Naive thymus-derived CD8-positive, alpha-beta T cell (primary cell): ENCODE data around the gene AHR. TPM values are rescaled to one million over a fixed set of nuclear protein-coding genes. Genes with fewer than 3 reads are reported as not detected.

Experiments used
- ATAC-seq, 2 donors: fragments of 150-1000 bp; cut with Tn5 transposase in 1 of 2; sonication (Bioruptor Pico), chemical (Tn5 transposase) in 1 of 2; 1 replicate in 1 of 2; 2 replicates in 1 of 2; pipeline ENCODE4 v1.10.0; 2021; ENCODE audit warnings: mild to moderate bottlenecking in 2 of 2, moderate library complexity in 2 of 2
- POLR2A ChIA-PET: fragments of 350-600 bp; sonication (Branson Sonifier 250); formaldehyde crosslinking; loops from one replicate; lab custom pipeline; 2021; ENCODE audit warnings: antibody characterized with exemption; lab: Charles Lee
- DNase-seq, 10 donors: peaks; one replicate each; pipeline versions ENCODE4 v3.0.0 to v3.0.0-alpha.2; 2020 to 2022
- H3K27ac Mint-ChIP-seq, 10 donors: one replicate each; pipeline ENCODE4 v1.8.0; 2020 to 2022; ENCODE audit warnings: mild to moderate bottlenecking in 10 of 10, mixed read lengths in 10 of 10, moderate library complexity in 4 of 10, inconsistent platforms in 1 of 10
- H3K27me3 Mint-ChIP-seq, 5 donors: one replicate each; pipeline ENCODE4 v1.8.0; 2021 to 2022; ENCODE audit warnings: mixed read lengths in 5 of 5
- H3K36me3 Mint-ChIP-seq, 3 donors: one replicate each; pipeline ENCODE4 v1.8.0; 2020 to 2022; ENCODE audit warnings: mixed read lengths in 3 of 3, mild to moderate bottlenecking in 2 of 3, inconsistent platforms in 1 of 3
- H3K4me1 Mint-ChIP-seq, 4 donors: one replicate each; pipeline ENCODE4 v1.8.0; 2021 to 2022; ENCODE audit warnings: mixed read lengths in 4 of 4
- H3K4me3 Mint-ChIP-seq, 10 donors: one replicate each; pipeline ENCODE4 v1.8.0; 2020 to 2022; ENCODE audit warnings: mild to moderate bottlenecking in 10 of 10, mixed read lengths in 10 of 10, moderate library complexity in 6 of 10, inconsistent platforms in 1 of 10
- H3K9me3 Mint-ChIP-seq, 9 donors: one replicate each; pipeline ENCODE4 v1.8.0; 2020 to 2022; ENCODE audit warnings: mixed read lengths in 9 of 9, mild to moderate bottlenecking in 3 of 9, inconsistent platforms in 1 of 9, moderate library complexity in 1 of 9
- polyA plus RNA-seq, 3 donors: library from polyadenylated mRNA; unstranded; fragments of 300-500 nt; fragmentation: Illumina TruSeq; gene quantifications; one replicate each; pipeline ENCODE4 v1.2.3, GENCODE V29; 2021
- total RNA-seq, 8 experiments: library from RNA in 2 of 8; stranded (reverse) in 2 of 8; gene quantifications; one replicate each; pipeline ENCODE4 v1.2.3 and lab custom pipeline; 2021 to 2026

The AHR gene
- total and polyA plus RNA-seq, 5 experiments from 2014 or later = 2.2 to 14.2 (median 3.5) TPM

- ATAC-seq (no peak), DNase-seq (no peak)
- H3K4me3 Mint-ChIP-seq = no peak overlapping the region
- H3K4me1 Mint-ChIP-seq = peaks cover 7 to 30% (median 12%) of the 10 kb centered on the region in 4 donors
- peaks cover 0 to 19% (median 11%) of the 10 kb centered on the region in 3 donors for H3K36me3 Mint-ChIP-seq
- POLR2A ChIA-PET = no interaction called here
- H3K27me3 Mint-ChIP-seq = no peaks in the 10 kb centered on the region
- H3K27ac Mint-ChIP-seq = no peak overlapping the region
- H3K9me3 Mint-ChIP-seq = no peaks in the 10 kb centered on the region
Observed at GRCh38 chr7:17307558-17307957, 9.1 kb downstream of the AHR start.

GRCh38 chr7:17307969-17308648 is 9.7 kb downstream of the AHR start:
- POLR2A ChIA-PET = no interaction called here
- Mint-ChIP-seq H3K4me3 (no peak overlapping the region), H3K36me3 (peaks cover 0 to 22% (median 13%) of the 10 kb centered on the region in 3 donors), H3K27me3 (no peaks in the 10 kb centered on the region), H3K27ac (no peak overlapping the region), H3K9me3 (no peaks in the 10 kb centered on the region), H3K4me1 (peaks cover 7 to 25% (median 12%) of the 10 kb centered on the region in 4 donors)
- DNase-seq (no peak), ATAC-seq (no peak)

GRCh38 chr7:17311194-17311593 is 12.7 kb downstream of the AHR start:
- H3K27me3 Mint-ChIP-seq = no peaks in the 10 kb centered on the region
- no peak overlapping the region for H3K27ac Mint-ChIP-seq
- ATAC-seq = no peak
- POLR2A ChIA-PET = no interaction called here
- no peaks in the 10 kb centered on the region for H3K9me3 Mint-ChIP-seq
- H3K36me3 Mint-ChIP-seq = peaks cover 0 to 28% (median 16%) of the 10 kb centered on the region in 3 donors
- no peak for DNase-seq
- no peak overlapping the region for H3K4me3 Mint-ChIP-seq
- H3K4me1 Mint-ChIP-seq = no peaks in the 10 kb centered on the region

- POLR2A ChIA-PET = no interaction called here
- DNase-seq = no peak
- ATAC-seq = no peak
- Mint-ChIP-seq H3K4me1 (no peaks in the 10 kb centered on the region), H3K36me3 (peaks cover 0 to 31% (median 19%) of the 10 kb centered on the region in 3 donors), H3K9me3 (no peaks in the 10 kb centered on the region), H3K27me3 (no peaks in the 10 kb centered on the region), H3K27ac (no peak overlapping the region), H3K4me3 (no peak overlapping the region)
Observed at GRCh38 chr7:17311952-17312351, 13.5 kb downstream of the AHR start.

- Mint-ChIP-seq H3K27ac (no peak overlapping the region), H3K4me3 (no peak overlapping the region), H3K27me3 (no peaks in the 10 kb centered on the region), H3K9me3 (no peaks in the 10 kb centered on the region), H3K4me1 (no peaks in the 10 kb centered on the region), H3K36me3 (peaks cover 0 to 31% (median 21%) of the 10 kb centered on the region in 3 donors)
- POLR2A ChIA-PET = no interaction called here
- DNase-seq (no peak), ATAC-seq (no peak)
Observed at GRCh38 chr7:17312641-17313040, 14.2 kb downstream of the AHR start.

- Mint-ChIP-seq H3K36me3 (peaks cover 0 to 31% (median 23%) of the 10 kb centered on the region in 3 donors), H3K4me1 (no peaks in the 10 kb centered on the region), H3K27me3 (no peaks in the 10 kb centered on the region), H3K4me3 (no peak overlapping the region), H3K27ac (no peak overlapping the region), H3K9me3 (no peaks in the 10 kb centered on the region)
- DNase-seq (no peak), ATAC-seq (no peak)
- POLR2A ChIA-PET = no interaction called here
Observed at GRCh38 chr7:17313194-17313593, 14.7 kb downstream of the AHR start.

GRCh38 chr7:17315974-17316373 is 17.5 kb downstream of the AHR start:
- no peaks in the 10 kb centered on the region for H3K9me3 Mint-ChIP-seq
- DNase-seq (no peak), ATAC-seq (no peak)
- H3K27ac Mint-ChIP-seq = no peak overlapping the region
- no peaks in the 10 kb centered on the region for H3K4me1 Mint-ChIP-seq
- H3K27me3 Mint-ChIP-seq = no peaks in the 10 kb centered on the region
- H3K36me3 Mint-ChIP-seq = peaks cover 0 to 22% (median 20%) of the 10 kb centered on the region in 3 donors
- H3K4me3 Mint-ChIP-seq = no peak overlapping the region
- POLR2A ChIA-PET = no interaction called here

- no peaks in the 10 kb centered on the region for H3K9me3 Mint-ChIP-seq
- peaks cover 0 to 18% (median 10%) of the 10 kb centered on the region in 3 donors for H3K36me3 Mint-ChIP-seq
- peaks cover 0 to 2% (median 0%) of the 10 kb centered on the region in 4 donors for H3K4me1 Mint-ChIP-seq
- no peaks in the 10 kb centered on the region for H3K27me3 Mint-ChIP-seq
- H3K27ac Mint-ChIP-seq = no peak overlapping the region
- no peak overlapping the region for H3K4me3 Mint-ChIP-seq
- POLR2A ChIA-PET = no interaction called here
- no peak for ATAC-seq
- no peak for DNase-seq
Observed at GRCh38 chr7:17318146-17318545, 19.7 kb downstream of the AHR start.

- Mint-ChIP-seq H3K36me3 (peaks cover 0 to 17% (median 7%) of the 10 kb centered on the region in 3 donors), H3K9me3 (no peaks in the 10 kb centered on the region), H3K27me3 (no peaks in the 10 kb centered on the region), H3K4me1 (peaks cover 0 to 2% (median 0%) of the 10 kb centered on the region in 4 donors), H3K27ac (no peak overlapping the region), H3K4me3 (no peak overlapping the region)
- POLR2A ChIA-PET = no interaction called here
- DNase-seq (no peak), ATAC-seq (no peak)
Observed at GRCh38 chr7:17319164-17320101, 21.0 kb downstream of the AHR start.

GRCh38 chr7:17320102-17320497 is 21.6 kb downstream of the AHR start:
- ATAC-seq = no peak
- Mint-ChIP-seq H3K4me1 (peaks cover 0 to 2% (median 0%) of the 10 kb centered on the region in 4 donors), H3K36me3 (peaks cover 0 to 18% (median 7%) of the 10 kb centered on the region in 3 donors), H3K27ac (no peak overlapping the region), H3K4me3 (no peak overlapping the region), H3K27me3 (no peaks in the 10 kb centered on the region), H3K9me3 (no peaks in the 10 kb centered on the region)
- POLR2A ChIA-PET = no interaction called here
- no peak for DNase-seq

- Mint-ChIP-seq H3K36me3 (peaks cover 0 to 23% (median 13%) of the 10 kb centered on the region in 3 donors), H3K27ac (no peak overlapping the region), H3K9me3 (no peaks in the 10 kb centered on the region), H3K4me3 (no peak overlapping the region), H3K4me1 (peaks cover 0 to 2% (median 0%) of the 10 kb centered on the region in 4 donors), H3K27me3 (no peaks in the 10 kb centered on the region)
- ATAC-seq = no peak
- DNase-seq = no peak
- POLR2A ChIA-PET = no interaction called here
Observed at GRCh38 chr7:17320657-17321056, 22.2 kb downstream of the AHR start.

GRCh38 chr7:17325364-17325763 is 26.9 kb downstream of the AHR start:
- H3K4me3 Mint-ChIP-seq = no peak overlapping the region
- POLR2A ChIA-PET = no interaction called here
- DNase-seq (no peak), ATAC-seq (no peak)
- H3K27me3 Mint-ChIP-seq = no peaks in the 10 kb centered on the region
- H3K4me1 Mint-ChIP-seq = peaks cover 0 to 2% (median 0%) of the 10 kb centered on the region in 4 donors
- peaks cover 0 to 32% (median 13%) of the 10 kb centered on the region in 3 donors for H3K36me3 Mint-ChIP-seq
- H3K27ac Mint-ChIP-seq = no peak overlapping the region
- H3K9me3 Mint-ChIP-seq = no peaks in the 10 kb centered on the region

- Mint-ChIP-seq H3K4me1 (peaks cover 0 to 2% (median 0%) of the 10 kb centered on the region in 4 donors), H3K36me3 (peaks cover 0 to 40% (median 16%) of the 10 kb centered on the region in 3 donors), H3K27me3 (no peaks in the 10 kb centered on the region), H3K9me3 (no peaks in the 10 kb centered on the region), H3K4me3 (no peak overlapping the region), H3K27ac (no peak overlapping the region)
- POLR2A ChIA-PET = no interaction called here
- DNase-seq = no peak
- no peak for ATAC-seq
Observed at GRCh38 chr7:17326378-17326777, 27.9 kb downstream of the AHR start.
